Gastroesophageal sphincter (tissue), 3 donors: Measurements from ENCODE around the gene NAV2.

ENCODE experiments used
- POLR2A ChIP-seq, 2 donors: fragments of 450-650 bp; IDR thresholded peaks; one replicate each; pipeline ENCODE4 v1.6.1; 2017; ENCODE audit warnings: antibody characterized with exemption in 2 of 2, mild to moderate bottlenecking in 2 of 2, moderate library complexity in 1 of 2
- POLR2AphosphoS5 ChIP-seq: sonication (generic); formaldehyde crosslinking; IDR thresholded peaks from one replicate; pipeline ENCODE4 v1.6.1; 2017; ENCODE audit warnings: antibody characterized with exemption
- TF ChIP-seq, protein P1 (sequence below), 4 experiments: fragments of 200-600 bp in 2 of 4; fragments of 450-650 bp in 2 of 4; sonication (generic) in 1 of 4; IDR thresholded peaks; one replicate each; pipeline ENCODE4 v1.5.1; 2017 to 2019; ENCODE audit warnings: antibody characterized with exemption in 4 of 4, mild to moderate bottlenecking in 2 of 4, moderate library complexity in 2 of 4

GRCh38 chr11:19929655-19930054 is 217.0 kb downstream of the NAV2 start:
- TF ChIP-seq POLR2A (IDR thresholded peaks at IDR 0.05): no peak
- TF ChIP-seq, protein P1, sequence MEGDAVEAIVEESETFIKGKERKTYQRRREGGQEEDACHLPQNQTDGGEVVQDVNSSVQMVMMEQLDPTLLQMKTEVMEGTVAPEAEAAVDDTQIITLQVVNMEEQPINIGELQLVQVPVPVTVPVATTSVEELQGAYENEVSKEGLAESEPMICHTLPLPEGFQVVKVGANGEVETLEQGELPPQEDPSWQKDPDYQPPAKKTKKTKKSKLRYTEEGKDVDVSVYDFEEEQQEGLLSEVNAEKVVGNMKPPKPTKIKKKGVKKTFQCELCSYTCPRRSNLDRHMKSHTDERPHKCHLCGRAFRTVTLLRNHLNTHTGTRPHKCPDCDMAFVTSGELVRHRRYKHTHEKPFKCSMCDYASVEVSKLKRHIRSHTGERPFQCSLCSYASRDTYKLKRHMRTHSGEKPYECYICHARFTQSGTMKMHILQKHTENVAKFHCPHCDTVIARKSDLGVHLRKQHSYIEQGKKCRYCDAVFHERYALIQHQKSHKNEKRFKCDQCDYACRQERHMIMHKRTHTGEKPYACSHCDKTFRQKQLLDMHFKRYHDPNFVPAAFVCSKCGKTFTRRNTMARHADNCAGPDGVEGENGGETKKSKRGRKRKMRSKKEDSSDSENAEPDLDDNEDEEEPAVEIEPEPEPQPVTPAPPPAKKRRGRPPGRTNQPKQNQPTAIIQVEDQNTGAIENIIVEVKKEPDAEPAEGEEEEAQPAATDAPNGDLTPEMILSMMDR (IDR thresholded peaks at IDR 0.05): no peak
- TF ChIP-seq POLR2AphosphoS5: no peak
